Activated T-cell treated with anti-CD3 and anti-CD28 coated beads, Interleukin-2, amount 50 U/mL, for 72 hours (primary cell): ENCODE measurements around the gene TSPAN4. TPM values are rescaled to one million over a fixed set of nuclear protein-coding genes. Genes with fewer than 3 reads are reported as not detected.

Experiments
- ATAC-seq, 2 donors: fragments of 150-1000 bp; cut with Tn5 transposase; replicated peaks in 1 of 2; 2 replicates each; pipeline ENCODE4 v1.10.0; 2021; ENCODE audit warnings: moderate library complexity in 2 of 2, mild to moderate bottlenecking in 1 of 2
- DNase-seq, 2 donors: peaks; one replicate each; pipeline ENCODE4 v3.0.0; 2021 to 2022; ENCODE audit warnings: mixed read lengths in 1 of 2
- H3K27ac Mint-ChIP-seq: one replicate; pipeline ENCODE4 v1.8.0; 2022; ENCODE audit warnings: mild to moderate bottlenecking, moderate library complexity, mixed read lengths
- H3K27me3 Mint-ChIP-seq: one replicate; pipeline ENCODE4 v1.8.0; 2022; ENCODE audit warnings: low read depth, mixed read lengths
- H3K36me3 Mint-ChIP-seq, 2 donors: one replicate each; pipeline ENCODE4 v1.8.0; 2022; ENCODE audit warnings: mixed read lengths in 2 of 2, mild to moderate bottlenecking in 1 of 2; ENCODE audit not compliant: insufficient read depth in 2 of 2
- H3K4me1 Mint-ChIP-seq: one replicate; pipeline ENCODE4 v1.8.0; 2022; ENCODE audit warnings: low read depth, mixed read lengths
- H3K4me3 Mint-ChIP-seq, 2 donors: one replicate each; pipeline ENCODE4 v1.8.0; 2022; ENCODE audit warnings: mild to moderate bottlenecking in 2 of 2, mixed read lengths in 2 of 2, moderate library complexity in 2 of 2
- H3K9me3 Mint-ChIP-seq, 2 donors: one replicate each; pipeline ENCODE4 v1.8.0; 2022; ENCODE audit warnings: mixed read lengths in 2 of 2
- total RNA-seq, 2 donors: library from RNA; stranded (reverse); gene quantifications; one replicate each; pipeline ENCODE4 v1.2.3, GENCODE V29; 2022

Gene TSPAN4
- total RNA-seq, 2 donors from 2014 or later: 12.2 to 14.9 TPM

DNA sequence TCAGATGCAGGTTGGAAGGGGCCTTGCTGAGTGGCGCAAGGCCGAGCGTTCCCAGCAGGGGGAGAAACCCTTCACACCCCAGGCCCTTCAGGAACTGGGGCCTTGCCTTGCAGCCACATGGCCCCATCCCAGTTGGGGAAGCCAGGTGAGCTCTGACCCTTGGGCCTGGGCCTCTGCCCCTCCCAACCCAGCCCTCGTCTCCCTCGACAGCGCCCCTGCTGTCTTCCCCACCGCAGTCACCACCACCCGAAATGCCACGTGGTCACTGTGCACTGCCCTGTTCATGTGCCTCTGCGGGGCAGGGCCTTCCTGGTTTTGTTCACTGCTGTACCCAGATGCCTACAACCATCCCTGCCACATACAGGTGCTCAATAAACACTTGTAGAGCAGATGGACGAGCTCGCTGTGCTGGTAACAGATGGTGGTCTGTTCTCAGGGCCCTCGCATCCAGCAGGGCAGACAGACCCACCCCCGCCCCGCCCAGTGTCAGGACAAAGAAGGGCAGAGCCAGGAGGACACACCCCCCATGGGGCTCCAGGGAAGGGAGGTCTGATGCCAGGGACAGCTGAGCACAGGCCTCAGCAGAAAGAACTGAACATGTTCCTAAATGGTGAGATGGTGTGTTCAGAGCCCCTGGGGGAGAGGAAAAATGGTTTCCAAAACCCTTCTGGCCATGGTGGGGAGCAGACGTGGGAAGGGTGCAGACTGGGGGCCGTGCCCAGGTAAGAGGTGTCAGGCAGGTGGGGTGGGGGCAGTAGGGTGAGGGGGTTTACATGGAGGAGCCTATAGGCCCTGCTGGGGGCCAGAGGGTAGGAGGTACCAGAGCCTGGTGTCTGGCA is 4.0 kb upstream of the TSPAN4 start:
- Mint-ChIP-seq H3K9me3 (no peaks in the 10 kb centered on the region), H3K4me1 (peaks cover 27% of the 10 kb centered on the region), H3K36me3 (peaks cover 0 to 4% of the 10 kb centered on the region in 2 donors), H3K27me3 (no peaks in the 10 kb centered on the region), H3K27ac (no peak overlapping the region), H3K4me3 (no peak overlapping the region)
- ATAC-seq (no peak), DNase-seq (no peak)

DNA sequence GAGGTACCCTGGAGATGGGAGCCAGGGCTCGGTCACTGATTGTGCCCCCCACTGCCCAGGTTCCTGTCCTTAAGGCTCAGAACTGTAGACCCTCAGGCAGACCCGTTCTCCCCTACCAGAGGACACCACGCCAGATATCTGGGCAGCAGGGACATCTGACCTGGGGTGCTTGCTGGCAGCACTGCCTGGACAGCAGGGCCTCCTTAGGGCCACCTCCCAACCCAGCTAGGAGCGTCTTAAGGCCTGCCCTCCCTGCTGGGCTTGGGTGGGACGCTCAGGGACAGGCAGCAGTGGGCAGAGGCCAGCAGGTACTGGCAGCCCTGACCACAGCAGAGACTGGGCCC is 3.4 kb upstream of the TSPAN4 start:
- no peaks in the 10 kb centered on the region for H3K27me3 Mint-ChIP-seq
- peaks cover 0 to 4% of the 10 kb centered on the region in 2 donors for H3K36me3 Mint-ChIP-seq
- no peak for ATAC-seq
- H3K9me3 Mint-ChIP-seq: no peaks in the 10 kb centered on the region
- H3K4me1 Mint-ChIP-seq: peaks cover 25% of the 10 kb centered on the region
- no peak overlapping the region for H3K27ac Mint-ChIP-seq
- no peak for DNase-seq
- H3K4me3 Mint-ChIP-seq: no peak overlapping the region

DNA sequence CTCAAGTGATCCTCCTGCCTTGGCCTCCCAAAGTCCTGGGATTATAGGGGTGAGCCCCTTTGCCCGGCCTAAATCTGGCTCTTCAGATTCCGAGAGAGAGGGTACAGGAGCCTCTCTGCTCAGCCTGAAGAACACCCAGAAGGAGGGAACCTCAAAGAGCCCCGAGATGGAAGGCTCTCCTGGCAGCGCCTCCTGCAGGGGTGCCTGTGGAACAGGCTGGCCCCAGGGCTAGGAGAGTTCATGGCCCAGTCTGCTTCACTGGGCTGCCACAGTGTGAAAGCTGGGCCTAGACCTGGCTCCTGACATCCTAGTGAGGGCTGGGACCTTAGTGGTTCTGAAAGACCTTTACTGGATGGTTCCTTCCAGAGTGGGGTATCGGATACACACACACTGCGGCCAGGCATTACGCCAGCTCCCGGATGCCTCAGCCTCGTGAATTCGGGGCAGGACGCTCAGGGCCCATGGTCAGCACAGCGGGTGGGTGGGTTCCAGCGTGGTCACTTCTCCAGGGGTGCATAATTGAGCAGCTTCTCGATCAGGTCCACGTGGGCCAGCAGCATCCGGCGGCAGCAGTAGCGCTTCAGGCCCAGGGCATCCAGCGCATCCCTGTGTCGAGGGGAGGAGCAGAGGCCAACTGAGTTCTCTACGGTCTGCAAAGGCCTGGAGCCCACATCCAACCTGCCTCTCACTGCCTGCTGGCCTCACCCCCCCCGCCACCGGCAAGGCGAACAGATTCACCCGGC is 2.6 kb upstream of the TSPAN4 start:
- DNase-seq: no peak
- peak overlapping the region; percentile 83 to 88 for H3K4me3 Mint-ChIP-seq
- no peaks in the 10 kb centered on the region for H3K9me3 Mint-ChIP-seq

DNA sequence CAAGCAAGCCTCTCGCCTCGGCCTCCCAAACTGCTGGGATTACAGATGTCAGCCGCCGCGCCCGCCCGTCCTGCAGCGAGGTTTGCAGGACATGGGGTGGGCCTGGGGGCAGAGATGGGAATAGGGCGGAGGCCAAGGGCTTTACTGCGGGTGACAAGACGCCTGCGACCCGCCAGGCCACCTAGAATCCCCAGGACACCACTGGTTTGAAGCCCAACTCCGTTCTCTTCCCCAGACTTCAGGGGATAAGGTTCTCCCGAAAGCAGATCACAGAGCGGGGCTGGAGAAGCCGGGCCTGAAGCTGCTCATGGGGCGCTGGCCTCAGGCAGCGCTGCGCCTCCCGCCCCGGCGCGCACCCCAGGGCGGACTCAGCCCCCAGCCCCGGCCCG is 677 bp upstream of the TSPAN4 start:
- peaks cover 25% of the 10 kb centered on the region for H3K4me1 Mint-ChIP-seq
- DNase-seq (no peak), ATAC-seq (peak; percentile 1 to 2)
- no peaks in the 10 kb centered on the region for H3K27me3 Mint-ChIP-seq
- H3K36me3 Mint-ChIP-seq: peaks cover 0 to 4% of the 10 kb centered on the region in 2 donors
- H3K4me3 Mint-ChIP-seq: peak overlapping the region; percentile 83 to 88
- no peaks in the 10 kb centered on the region for H3K9me3 Mint-ChIP-seq
- H3K27ac Mint-ChIP-seq: peak overlapping the region; percentile 79

More for the DNA sequence above, 2.6 kb upstream of the TSPAN4 start:
- ATAC-seq: no peak
- Mint-ChIP-seq H3K4me1 (peaks cover 25% of the 10 kb centered on the region), H3K27ac (no peak overlapping the region), H3K36me3 (peaks cover 0 to 4% of the 10 kb centered on the region in 2 donors), H3K27me3 (no peaks in the 10 kb centered on the region)

DNA sequence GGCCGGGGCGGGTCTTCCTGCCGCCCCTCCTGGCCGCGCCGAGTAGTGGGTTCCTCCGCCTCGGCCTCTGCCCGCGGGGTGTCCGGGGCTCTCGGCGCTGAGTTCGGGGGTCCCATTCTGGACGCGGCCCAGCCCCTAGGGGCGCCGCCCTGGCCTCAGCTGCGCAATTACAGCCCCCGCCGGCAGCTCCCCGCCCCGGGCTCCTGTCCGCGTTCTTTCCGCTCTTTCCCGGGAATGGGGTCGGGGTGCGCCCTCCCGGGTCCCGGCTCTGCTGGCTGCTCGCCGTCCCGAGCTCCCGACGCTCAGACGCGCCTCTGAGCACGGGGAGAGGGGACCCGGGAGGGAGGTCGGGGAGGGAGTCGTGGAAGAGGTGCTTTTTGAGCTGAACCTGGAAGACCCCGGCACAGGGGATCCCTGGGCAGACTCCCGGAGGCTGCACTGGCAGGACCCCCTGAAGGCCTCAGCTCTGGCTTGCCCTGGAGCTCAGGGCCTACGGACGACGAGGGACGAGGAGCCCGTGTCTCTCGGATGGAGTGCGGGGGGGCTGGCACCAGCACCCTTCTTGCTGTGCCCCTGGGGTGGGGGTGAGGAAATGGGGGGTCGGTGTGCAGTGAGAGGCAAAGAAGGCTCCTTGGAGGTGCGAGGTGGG is 558 bp downstream of the TSPAN4 start:
- Mint-ChIP-seq H3K36me3 (peaks cover 0 to 4% of the 10 kb centered on the region in 2 donors), H3K4me3 (peak overlapping the region; percentile 74 to 86), H3K27ac (no peak overlapping the region), H3K9me3 (no peaks in the 10 kb centered on the region), H3K4me1 (peaks cover 25% of the 10 kb centered on the region), H3K27me3 (no peaks in the 10 kb centered on the region)
- ATAC-seq (peak in 1 of 2 donors; percentile 13), DNase-seq (no peak)

DNA sequence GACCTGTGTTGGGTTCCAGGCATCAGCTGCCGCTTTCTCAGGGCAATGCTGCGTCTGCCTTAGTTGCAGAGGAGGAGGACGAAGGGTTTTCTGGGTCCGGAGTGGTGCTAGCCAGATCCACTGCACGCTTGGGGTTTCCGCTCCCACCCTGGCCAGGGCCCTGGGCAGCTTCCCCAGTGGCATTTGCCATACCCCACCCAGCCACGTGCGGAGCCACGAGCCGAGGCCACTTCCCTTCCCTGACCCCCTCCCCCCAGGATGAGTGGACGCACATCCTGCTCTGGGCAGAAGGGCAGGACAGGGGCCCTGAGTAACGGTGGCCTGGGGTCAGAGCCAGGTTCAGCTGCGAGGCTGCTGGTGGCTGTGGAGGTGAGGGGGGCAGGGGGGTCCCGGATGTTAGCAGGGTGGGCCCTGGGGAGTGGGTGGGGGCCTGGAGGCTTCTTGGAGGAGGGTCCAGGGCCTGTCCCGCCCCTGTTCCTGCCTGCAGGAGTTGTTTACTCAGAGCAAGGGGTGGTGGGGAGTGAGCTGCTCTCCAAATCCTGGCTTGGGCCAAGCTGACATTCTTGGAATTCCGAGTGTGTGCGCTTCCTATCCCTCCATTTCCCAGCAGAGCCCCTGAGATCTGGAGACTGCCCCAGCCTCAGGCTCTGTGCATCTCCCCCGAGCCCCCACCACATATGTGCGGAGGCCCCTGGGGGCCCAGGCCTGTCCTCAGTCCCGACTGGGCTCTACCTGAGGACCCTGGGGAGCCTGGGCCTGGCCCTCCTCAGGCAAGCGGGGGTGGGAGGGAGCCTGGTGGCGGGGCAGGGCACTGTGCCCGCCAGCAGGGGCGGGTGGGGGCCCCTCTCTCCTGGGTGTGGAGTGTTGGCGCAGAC is 1.4 kb downstream of the TSPAN4 start:
- Mint-ChIP-seq H3K27ac (peak overlapping the region; percentile 60), H3K9me3 (no peaks in the 10 kb centered on the region), H3K4me3 (peak overlapping the region; percentile 74 to 86), H3K36me3 (peaks cover 0 to 2% of the 10 kb centered on the region in 2 donors), H3K4me1 (peaks cover 30% of the 10 kb centered on the region), H3K27me3 (peaks cover 4% of the 10 kb centered on the region)
- ATAC-seq: no peak
- peak in 1 of 2 donors; percentile 37 for DNase-seq

DNA sequence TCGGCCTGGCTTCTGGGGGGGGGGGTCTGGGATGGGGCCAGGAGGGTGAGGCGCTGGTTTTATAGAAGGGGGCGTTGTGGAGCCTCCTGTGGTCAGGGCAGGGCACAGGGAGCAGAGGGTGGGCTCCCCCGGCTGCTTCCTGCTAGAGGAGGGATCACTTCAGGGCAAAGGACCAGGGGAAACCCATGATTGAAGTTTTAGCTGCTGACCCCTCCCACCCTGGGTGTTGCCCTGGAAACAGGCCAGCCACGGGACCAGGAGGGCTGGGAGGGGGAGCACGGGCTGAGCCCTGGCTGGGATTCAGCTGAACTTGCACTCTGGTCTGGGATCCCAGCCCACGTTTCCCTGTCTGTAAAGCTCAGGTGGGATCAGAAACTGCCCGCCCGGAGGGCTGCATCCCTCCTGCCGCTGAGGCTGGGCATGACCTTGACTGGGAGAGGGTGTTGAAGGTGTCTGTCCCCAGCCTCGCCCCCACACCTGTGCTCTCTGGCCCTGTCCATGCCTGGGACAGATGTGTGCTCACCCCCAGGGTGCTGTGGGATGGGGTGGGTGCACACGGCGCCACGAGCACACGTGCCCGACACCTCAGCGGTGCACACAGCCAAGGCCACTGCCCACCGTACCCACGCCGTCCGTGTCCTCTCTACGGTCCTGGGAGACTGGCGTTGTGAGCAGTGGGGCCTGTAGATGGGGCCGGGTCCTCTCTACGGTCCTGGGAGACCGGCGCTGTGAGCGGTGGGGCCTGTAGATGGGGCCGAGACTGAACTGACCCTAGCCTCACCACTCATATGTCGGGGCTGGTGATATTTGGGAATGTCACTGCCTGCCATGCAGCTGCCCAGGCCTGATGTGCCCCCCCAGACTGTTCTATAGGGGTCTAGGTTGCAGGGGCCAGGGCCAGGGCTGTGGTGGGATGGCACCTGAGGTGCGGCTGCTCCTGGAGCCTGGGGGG is 2.3 kb downstream of the TSPAN4 start:
- Mint-ChIP-seq H3K27ac (no peak overlapping the region), H3K27me3 (peaks cover 4% of the 10 kb centered on the region), H3K36me3 (no peaks in the 10 kb centered on the region), H3K9me3 (no peaks in the 10 kb centered on the region), H3K4me3 (peak overlapping the region; percentile 29 to 49), H3K4me1 (peaks cover 30% of the 10 kb centered on the region)
- DNase-seq (no peak), ATAC-seq (no peak)

DNA sequence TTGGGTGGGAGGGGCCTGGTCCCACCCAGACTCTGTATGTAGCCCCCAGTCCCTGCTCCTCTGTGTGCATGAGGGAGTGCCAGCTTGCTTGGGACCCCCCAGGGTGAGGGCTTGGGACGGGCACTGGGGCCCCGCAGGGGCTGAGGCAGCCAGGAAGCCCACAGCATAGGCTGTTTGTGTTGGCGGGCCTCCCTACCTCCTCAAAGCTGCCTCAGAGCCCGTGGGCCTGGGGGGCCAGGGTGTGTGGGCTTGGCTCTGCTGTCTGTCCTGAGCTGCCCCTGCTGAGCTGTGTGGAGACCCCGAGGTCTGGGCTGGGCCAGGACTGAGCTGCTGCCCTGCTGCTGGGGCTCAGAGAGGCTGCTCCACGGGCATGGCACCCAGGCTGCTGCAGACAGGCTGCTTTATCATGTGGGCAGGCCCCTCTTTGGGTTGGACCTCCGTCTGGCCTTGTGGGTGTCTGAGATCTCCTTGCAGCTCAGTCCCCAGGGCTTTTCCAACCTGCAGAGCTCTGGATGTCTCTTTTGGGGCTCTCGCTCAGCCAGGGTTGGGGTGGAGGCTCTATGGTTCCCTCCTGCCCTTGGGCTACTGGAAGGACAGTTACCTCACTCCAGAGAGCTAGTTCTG is 3.3 kb downstream of the TSPAN4 start:
- Mint-ChIP-seq H3K9me3 (no peaks in the 10 kb centered on the region), H3K27me3 (peaks cover 4% of the 10 kb centered on the region), H3K36me3 (no peaks in the 10 kb centered on the region), H3K27ac (no peak overlapping the region), H3K4me1 (peaks cover 23% of the 10 kb centered on the region), H3K4me3 (no peak overlapping the region)
- DNase-seq: no peak
- ATAC-seq: no peak

DNA sequence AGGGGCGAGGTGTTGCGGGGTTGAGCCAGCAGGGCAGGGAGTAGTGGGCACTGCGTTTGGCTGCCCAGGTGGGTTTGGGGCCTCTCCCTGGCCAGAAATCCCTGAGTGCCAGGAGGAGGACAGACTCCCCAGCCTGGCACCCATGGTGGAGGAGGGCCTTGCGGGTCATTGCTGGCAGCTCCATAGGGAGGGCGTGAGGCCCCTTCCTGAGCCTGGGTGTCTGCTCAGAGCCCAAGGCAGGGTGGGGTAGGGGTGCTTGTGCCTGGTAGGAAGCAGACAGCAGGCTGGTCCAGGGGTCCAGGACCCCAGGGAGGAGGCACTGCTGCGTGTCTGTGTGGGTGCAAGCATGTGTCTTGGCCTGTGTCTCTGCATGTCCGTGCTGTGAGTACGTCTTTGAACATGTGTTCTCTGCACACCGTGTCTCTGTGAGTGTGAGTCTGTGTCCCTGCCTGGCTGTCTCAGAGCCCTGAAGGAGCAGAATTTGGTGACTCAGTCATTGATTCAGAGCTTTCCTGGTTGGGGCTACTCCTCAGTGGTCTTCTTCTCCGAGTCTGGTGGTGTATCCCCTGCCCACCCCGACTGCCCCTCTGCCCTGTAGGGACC is 3.9 kb downstream of the TSPAN4 start:
- Mint-ChIP-seq H3K36me3 (no peaks in the 10 kb centered on the region), H3K27ac (no peak overlapping the region), H3K4me1 (peaks cover 18% of the 10 kb centered on the region), H3K4me3 (no peak overlapping the region), H3K9me3 (no peaks in the 10 kb centered on the region), H3K27me3 (peaks cover 4% of the 10 kb centered on the region)
- ATAC-seq (no peak), DNase-seq (no peak)

DNA sequence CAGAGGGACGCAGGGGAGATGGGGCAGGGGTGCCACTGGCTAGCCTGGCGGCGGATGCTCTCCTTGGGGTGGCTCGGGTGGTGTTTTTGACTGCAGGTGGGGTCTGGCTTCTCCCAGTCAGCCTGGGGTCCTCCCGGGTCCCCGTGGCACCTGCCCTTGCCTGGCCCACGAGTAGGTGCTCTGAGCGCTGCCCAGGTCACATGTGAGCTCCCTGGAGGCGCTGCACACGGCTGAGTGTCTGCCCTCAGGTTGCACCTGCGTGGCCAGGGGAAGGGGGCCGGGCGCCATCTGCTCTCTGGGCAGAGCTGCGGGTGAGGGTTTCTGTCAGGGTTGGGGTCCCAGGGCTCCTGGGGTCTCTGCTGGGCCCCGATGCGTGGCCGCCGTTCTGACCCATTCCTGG is 5.2 kb downstream of the TSPAN4 start:
- DNase-seq (no peak), ATAC-seq (no peak)
- no peak overlapping the region for H3K27ac Mint-ChIP-seq
- H3K36me3 Mint-ChIP-seq: no peaks in the 10 kb centered on the region
- no peaks in the 10 kb centered on the region for H3K9me3 Mint-ChIP-seq
- peaks cover 18% of the 10 kb centered on the region for H3K4me1 Mint-ChIP-seq
- no peak overlapping the region for H3K4me3 Mint-ChIP-seq
- peaks cover 4% of the 10 kb centered on the region for H3K27me3 Mint-ChIP-seq

DNA sequence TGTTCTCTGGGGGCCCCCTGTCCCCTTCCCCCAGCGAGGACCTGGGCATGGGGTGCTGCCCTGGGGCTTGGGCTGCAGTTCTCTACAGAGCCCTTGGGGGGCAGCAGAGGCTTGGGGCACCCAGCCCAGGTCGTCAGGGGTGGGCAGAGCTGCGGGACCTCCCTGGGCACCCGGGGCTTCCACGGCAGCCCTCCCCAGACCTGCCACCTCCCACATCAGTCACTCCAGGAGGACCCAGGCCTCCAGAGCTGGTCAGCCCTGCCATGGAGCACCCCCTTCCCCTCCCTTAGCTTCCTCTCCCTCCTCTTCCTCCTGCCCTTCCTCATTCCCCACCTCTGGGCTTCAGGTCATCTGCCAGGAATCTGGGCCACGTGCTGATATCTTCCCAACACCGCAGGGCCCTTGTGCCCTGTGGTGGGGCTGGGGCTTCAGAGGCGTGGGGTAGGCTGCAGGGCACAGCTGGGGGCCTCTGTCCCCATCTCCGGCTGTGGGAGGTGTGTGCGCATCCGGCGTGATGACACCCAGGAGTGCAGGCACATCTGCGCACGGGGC is 5.8 kb downstream of the TSPAN4 start:
- H3K27ac Mint-ChIP-seq: no peak overlapping the region
- no peaks in the 10 kb centered on the region for H3K36me3 Mint-ChIP-seq
- no peaks in the 10 kb centered on the region for H3K9me3 Mint-ChIP-seq
- peak overlapping the region; percentile 55 to 82 for H3K4me3 Mint-ChIP-seq
- DNase-seq (peak; percentile 79 to 81), ATAC-seq (peak; percentile 63 to 64)
- peaks cover 16% of the 10 kb centered on the region for H3K4me1 Mint-ChIP-seq
- peaks cover 4% of the 10 kb centered on the region for H3K27me3 Mint-ChIP-seq
